Sigmoid colon (tissue), 4 donors: ENCODE data around the gene STK17A.

ENCODE experiments used
- EP300 ChIP-seq, 4 donors: sonication (generic); formaldehyde crosslinking; IDR thresholded peaks; one replicate each; pipeline ENCODE4 v1.6.1; 2017; ENCODE audit warnings: antibody characterized with exemption in 4 of 4
- POLR2A ChIP-seq, 2 donors: fragments of 450-650 bp; IDR thresholded peaks; one replicate each; pipeline ENCODE4 v1.6.1; 2016; ENCODE audit warnings: antibody characterized with exemption in 2 of 2, mild to moderate bottlenecking in 2 of 2, moderate library complexity in 2 of 2
- POLR2AphosphoS5 ChIP-seq, 4 donors: sonication (generic); formaldehyde crosslinking; IDR thresholded peaks; one replicate each; pipeline ENCODE4 v1.6.1; 2017; ENCODE audit warnings: antibody characterized with exemption in 4 of 4
- TF ChIP-seq, protein P1 (sequence below), 4 experiments: fragments of 450-650 bp in 3 of 4; fragments of 200-600 bp in 1 of 4; IDR thresholded peaks; one replicate each; pipeline ENCODE4 v1.5.1; 2016 to 2019; ENCODE audit warnings: antibody characterized with exemption in 4 of 4, mild to moderate bottlenecking in 3 of 4, moderate library complexity in 2 of 4

GRCh38 chr7:43629857-43630256 lies 46.9 kb downstream of the STK17A start:
- TF ChIP-seq, protein P1, sequence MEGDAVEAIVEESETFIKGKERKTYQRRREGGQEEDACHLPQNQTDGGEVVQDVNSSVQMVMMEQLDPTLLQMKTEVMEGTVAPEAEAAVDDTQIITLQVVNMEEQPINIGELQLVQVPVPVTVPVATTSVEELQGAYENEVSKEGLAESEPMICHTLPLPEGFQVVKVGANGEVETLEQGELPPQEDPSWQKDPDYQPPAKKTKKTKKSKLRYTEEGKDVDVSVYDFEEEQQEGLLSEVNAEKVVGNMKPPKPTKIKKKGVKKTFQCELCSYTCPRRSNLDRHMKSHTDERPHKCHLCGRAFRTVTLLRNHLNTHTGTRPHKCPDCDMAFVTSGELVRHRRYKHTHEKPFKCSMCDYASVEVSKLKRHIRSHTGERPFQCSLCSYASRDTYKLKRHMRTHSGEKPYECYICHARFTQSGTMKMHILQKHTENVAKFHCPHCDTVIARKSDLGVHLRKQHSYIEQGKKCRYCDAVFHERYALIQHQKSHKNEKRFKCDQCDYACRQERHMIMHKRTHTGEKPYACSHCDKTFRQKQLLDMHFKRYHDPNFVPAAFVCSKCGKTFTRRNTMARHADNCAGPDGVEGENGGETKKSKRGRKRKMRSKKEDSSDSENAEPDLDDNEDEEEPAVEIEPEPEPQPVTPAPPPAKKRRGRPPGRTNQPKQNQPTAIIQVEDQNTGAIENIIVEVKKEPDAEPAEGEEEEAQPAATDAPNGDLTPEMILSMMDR (IDR thresholded peaks at IDR 0.05) = no peak
- TF ChIP-seq POLR2A (IDR thresholded peaks at IDR 0.05) (no peak), POLR2AphosphoS5 (IDR thresholded peaks at IDR 0.05) (no peak), EP300 (IDR thresholded peaks at IDR 0.05) (no peak)
